Measurements from ENCODE around the gene LRRN1. TPM values are rescaled to one million over a fixed set of nuclear protein-coding genes. Genes with fewer than 3 reads are reported as not detected.

LRRN1 gene
- polyA plus RNA-seq, 3 donors: 0.08 TPM; not detected in 2

GRCh38 chr3:3783210-3783609 lies 16.0 kb upstream of the LRRN1 start:
- no peaks in the 10 kb centered on the region for H4K20me1 ChIP-seq (ENCODE audit: insufficient read depth, low read length)
- no peaks in the 10 kb centered on the region for H3K79me2 ChIP-seq (ENCODE audit: insufficient read depth, low read length)
- intact Hi-C loops (cut with micrococcal nuclease): no loop called here
- H3K27ac Mint-ChIP-seq: no peak overlapping the region
- H2AFZ ChIP-seq (ENCODE audit: insufficient read depth, low read depth, low read length, poor library complexity, severe bottlenecking): no peak overlapping the region
- H3K27ac ChIP-seq (ENCODE audit: low read depth in 1 of 2, low read length in 2 of 2): no peak overlapping the region
- H3K27me3 Mint-ChIP-seq (ENCODE audit: low read depth in 3 of 3): peaks cover 0 to 1% (median 0%) of the 10 kb centered on the region in 3 donors
- no peaks in the 10 kb centered on the region for H3K36me3 ChIP-seq (replicated peaks in 1 of 2; ENCODE audit: control insufficient read depth in 1 of 2, insufficient read depth in 2 of 2, low read length in 2 of 2)
- H3K4me3 ChIP-seq (replicated peaks in 1 of 3; ENCODE audit: low read depth in 2 of 3, low read length in 3 of 3): no peak overlapping the region
- no peak for TF ChIP-seq CTCF (IDR thresholded peaks at IDR 0.05)
- H3K4me1 Mint-ChIP-seq: no peaks in the 10 kb centered on the region
- H3K9ac ChIP-seq (ENCODE audit: insufficient read depth, low read length, poor library complexity, severe bottlenecking): no peak overlapping the region
- no peaks in the 10 kb centered on the region for H3K36me3 Mint-ChIP-seq
- H3K4me1 ChIP-seq (ENCODE audit: control insufficient read depth in 1 of 2, insufficient read depth in 2 of 2, low read length in 2 of 2): no peaks in the 10 kb centered on the region
- H3K27me3 ChIP-seq (ENCODE audit: control insufficient read depth in 2 of 2, insufficient read depth in 2 of 2, low read length in 2 of 2): no peaks in the 10 kb centered on the region
- H3K4me2 ChIP-seq (replicated peaks; ENCODE audit: extremely low read depth, low read length, poor library complexity, severe bottlenecking): no peak overlapping the region
- H3K4me3 Mint-ChIP-seq: no peak overlapping the region
- H3K9me3 ChIP-seq (replicated peaks in 1 of 2; ENCODE audit: control insufficient read depth in 1 of 2, insufficient read depth in 1 of 2, low read length in 2 of 2): peaks cover 0 to 8% of the 10 kb centered on the region in 2 donors
- H3K9me3 Mint-ChIP-seq: peaks cover 0 to 17% (median 5%) of the 10 kb centered on the region in 7 donors
- DNase-seq: no peak
- 94% methylated on average over 4 of the region's 4 CpGs for WGBS (ENCODE audit: insufficient coverage)

GRCh38 chr3:3783696-3784095 lies 15.5 kb upstream of the LRRN1 start:
- Histone ChIP-seq H4K20me1 (ENCODE audit: insufficient read depth, low read length) (no peaks in the 10 kb centered on the region), H3K36me3 (replicated peaks in 1 of 2; ENCODE audit: control insufficient read depth in 1 of 2, insufficient read depth in 2 of 2, low read length in 2 of 2) (no peaks in the 10 kb centered on the region), H3K79me2 (ENCODE audit: insufficient read depth, low read length) (no peaks in the 10 kb centered on the region), H3K4me1 (ENCODE audit: control insufficient read depth in 1 of 2, insufficient read depth in 2 of 2, low read length in 2 of 2) (no peaks in the 10 kb centered on the region), H3K9ac (ENCODE audit: insufficient read depth, low read length, poor library complexity, severe bottlenecking) (no peak overlapping the region), H3K27ac (ENCODE audit: low read depth in 1 of 2, low read length in 2 of 2) (no peak overlapping the region), H3K4me2 (replicated peaks; ENCODE audit: extremely low read depth, low read length, poor library complexity, severe bottlenecking) (no peak overlapping the region), H3K4me3 (replicated peaks in 1 of 3; ENCODE audit: low read depth in 2 of 3, low read length in 3 of 3) (no peak overlapping the region), H3K27me3 (ENCODE audit: control insufficient read depth in 2 of 2, insufficient read depth in 2 of 2, low read length in 2 of 2) (no peaks in the 10 kb centered on the region), H3K9me3 (replicated peaks in 1 of 2; ENCODE audit: control insufficient read depth in 1 of 2, insufficient read depth in 1 of 2, low read length in 2 of 2) (peaks cover 0 to 8% of the 10 kb centered on the region in 2 donors), H2AFZ (ENCODE audit: insufficient read depth, low read depth, low read length, poor library complexity, severe bottlenecking) (no peak overlapping the region)
- DNase-seq: no peak
- Mint-ChIP-seq H3K4me3 (no peak overlapping the region), H3K27me3 (ENCODE audit: low read depth in 3 of 3) (peaks cover 0 to 1% (median 0%) of the 10 kb centered on the region in 3 donors), H3K9me3 (peaks cover 0 to 17% (median 6%) of the 10 kb centered on the region in 7 donors), H3K36me3 (no peaks in the 10 kb centered on the region), H3K27ac (no peak overlapping the region), H3K4me1 (no peaks in the 10 kb centered on the region)
- WGBS (ENCODE audit: insufficient coverage): 100% methylated on average over 1 of the region's 5 CpGs
- intact Hi-C loops (cut with micrococcal nuclease): no loop called here
- no peak for TF ChIP-seq CTCF (IDR thresholded peaks at IDR 0.05)
